Upper lobe of left lung (tissue), 6 donors: Measurements from ENCODE around the gene STUB1. TPM values are rescaled to one million over a fixed set of nuclear protein-coding genes. Genes with fewer than 3 reads are reported as not detected.

Experiments used
- ATAC-seq, 2 donors: fragments of 200-7000 bp; cut with Tn5 transposase; one replicate each; pipeline ENCODE4 v1.9.1; 2022; ENCODE audit warnings: mild to moderate bottlenecking in 2 of 2, moderate library complexity in 2 of 2; ENCODE audit not compliant: low FRiP score in 2 of 2
- DNase-seq, 2 donors: peaks; one replicate each; pipeline ENCODE4 v3.0.0-alpha.2; 2019 to 2020
- H3K27ac ChIP-seq, 4 donors: fragments of 200-600 bp; sonication (generic); one replicate each; pipeline ENCODE4 v1.5.1; 2016 to 2019
- H3K27me3 ChIP-seq, 4 donors: fragments of 200-600 bp; sonication (generic); one replicate each; pipeline ENCODE4 v1.5.1; 2017 to 2019
- H3K36me3 ChIP-seq, 4 donors: fragments of 200-600 bp; sonication (generic); one replicate each; pipeline ENCODE4 v1.5.1; 2016 to 2019
- H3K4me1 ChIP-seq, 4 donors: fragments of 200-600 bp; sonication (generic); one replicate each; pipeline ENCODE4 v1.5.1; 2018 to 2019
- H3K4me3 ChIP-seq, 4 donors: fragments of 200-600 bp; sonication (generic); one replicate each; pipeline ENCODE4 v1.5.1; 2017 to 2019; ENCODE audit warnings: mild to moderate bottlenecking in 2 of 4, moderate library complexity in 1 of 4
- H3K9me3 ChIP-seq, 4 donors: fragments of 200-600 bp; sonication (generic); one replicate each; pipeline ENCODE4 v1.5.1; 2018 to 2019
- EP300 ChIP-seq, 4 donors: sonication (generic); formaldehyde crosslinking; IDR thresholded peaks; one replicate each; pipeline ENCODE4 v1.5.1; 2017; ENCODE audit warnings: antibody characterized with exemption in 4 of 4, control low read depth in 2 of 4
- POLR2A ChIP-seq, 4 donors: fragments of 450-650 bp; IDR thresholded peaks; one replicate each; pipeline ENCODE4 v1.5.1; 2016 to 2017; ENCODE audit warnings: antibody characterized with exemption in 4 of 4, mild to moderate bottlenecking in 2 of 4
- POLR2AphosphoS5 ChIP-seq, 2 donors: sonication (generic); formaldehyde crosslinking; IDR thresholded peaks; one replicate each; pipeline ENCODE4 v1.5.1; 2017; ENCODE audit warnings: antibody characterized with exemption in 2 of 2
- WGBS, 2 donors: methylation state at CpG; one replicate each; pipeline ENCODE4 v1.1.5; 2017 to 2018; 5-methylcytosine and 5-hydroxymethylcytosine counted together
- total RNA-seq, 6 donors: library from RNA; depleted of rRNA in 4 of 6; stranded (reverse); fragments of >200 nt in 4 of 6; gene quantifications; one replicate each; pipeline versions ENCODE4 v1.1.0 to v1.2.1, GENCODE V29; 2016 to 2021
- TF ChIP-seq, protein P1 (sequence below), 6 experiments: fragments of 450-650 bp in 4 of 6; fragments of 200-600 bp in 2 of 6; sonication (generic) in 2 of 6; IDR thresholded peaks; one replicate each; pipeline ENCODE4 v1.5.1; 2016 to 2019; ENCODE audit warnings: antibody characterized with exemption in 6 of 6
- donor health status: DM: no; HTN: no; CAD: no; lungs with moderate emphysema.
- donor health status: DM: no; HTN: yes; CAD: no; lungs with severe emphysema.

The STUB1 gene
- total RNA-seq, 6 donors from 2014 or later = 101 to 186 (median 118) TPM

GRCh38 chr16:704552-705380 lies 24.6 kb downstream of the STUB1 start:
- DNase-seq (peak in 1 of 2 donors; percentile 73), ATAC-seq (no peak)
- TF ChIP-seq POLR2A (IDR thresholded peaks at IDR 0.05) (no peak), POLR2AphosphoS5 (IDR thresholded peaks at IDR 0.05) (no peak), EP300 (IDR thresholded peaks at IDR 0.05) (no peak)
- TF ChIP-seq, protein P1, sequence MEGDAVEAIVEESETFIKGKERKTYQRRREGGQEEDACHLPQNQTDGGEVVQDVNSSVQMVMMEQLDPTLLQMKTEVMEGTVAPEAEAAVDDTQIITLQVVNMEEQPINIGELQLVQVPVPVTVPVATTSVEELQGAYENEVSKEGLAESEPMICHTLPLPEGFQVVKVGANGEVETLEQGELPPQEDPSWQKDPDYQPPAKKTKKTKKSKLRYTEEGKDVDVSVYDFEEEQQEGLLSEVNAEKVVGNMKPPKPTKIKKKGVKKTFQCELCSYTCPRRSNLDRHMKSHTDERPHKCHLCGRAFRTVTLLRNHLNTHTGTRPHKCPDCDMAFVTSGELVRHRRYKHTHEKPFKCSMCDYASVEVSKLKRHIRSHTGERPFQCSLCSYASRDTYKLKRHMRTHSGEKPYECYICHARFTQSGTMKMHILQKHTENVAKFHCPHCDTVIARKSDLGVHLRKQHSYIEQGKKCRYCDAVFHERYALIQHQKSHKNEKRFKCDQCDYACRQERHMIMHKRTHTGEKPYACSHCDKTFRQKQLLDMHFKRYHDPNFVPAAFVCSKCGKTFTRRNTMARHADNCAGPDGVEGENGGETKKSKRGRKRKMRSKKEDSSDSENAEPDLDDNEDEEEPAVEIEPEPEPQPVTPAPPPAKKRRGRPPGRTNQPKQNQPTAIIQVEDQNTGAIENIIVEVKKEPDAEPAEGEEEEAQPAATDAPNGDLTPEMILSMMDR (IDR thresholded peaks at IDR 0.05) = no peak
- WGBS, 2 donors = 22% methylated on average over 23 of the region's 50 CpGs; no CpG with 5 or more reads in 1 of the 2 donors
- Histone ChIP-seq H3K9me3 (no peaks in the 10 kb centered on the region), H3K4me1 (peaks cover 5 to 30% (median 8%) of the 10 kb centered on the region in 4 donors), H3K27ac (no peak overlapping the region), H3K27me3 (peaks cover 6 to 89% (median 49%) of the 10 kb centered on the region in 4 donors), H3K36me3 (no peaks in the 10 kb centered on the region), H3K4me3 (peak overlapping the region in 1 of 4 donors; percentile 15)

- H3K4me1 ChIP-seq = peaks cover 5 to 27% (median 8%) of the 10 kb centered on the region in 4 donors
- 0% methylated on average over 10 of the region's 115 CpGs; no CpG with 5 or more reads in 1 of the 2 donors for WGBS, 2 donors
- ATAC-seq (no peak), DNase-seq (peak in 1 of 2 donors; percentile 83)
- no peaks in the 10 kb centered on the region for H3K36me3 ChIP-seq
- H3K9me3 ChIP-seq = no peaks in the 10 kb centered on the region
- peaks cover 6 to 89% (median 46%) of the 10 kb centered on the region in 4 donors for H3K27me3 ChIP-seq
- H3K4me3 ChIP-seq = peak within 1 kb of the TSS in 2 of 4 donors; percentile 15 to 23
- H3K27ac ChIP-seq = no peak within 1 kb of the TSS
- TF ChIP-seq EP300 (IDR thresholded peaks at IDR 0.05) (no peak), POLR2AphosphoS5 (IDR thresholded peaks at IDR 0.05) (no peak), POLR2A (IDR thresholded peaks at IDR 0.05) (no peak)
- TF ChIP-seq, protein P1 (IDR thresholded peaks at IDR 0.05) = no peak
Measured at GRCh38 chr16:705431-706188, 25.4 kb downstream of the STUB1 start, which contains the start of gene FBXL16. TSS of gene FBXL16 (minus strand) at chr16:705801. CDS start at chr16:697405, 8,396 bp downstream.

- peaks cover 5 to 21% (median 6%) of the 10 kb centered on the region in 4 donors for H3K4me1 ChIP-seq
- H3K36me3 ChIP-seq = no peaks in the 10 kb centered on the region
- DNase-seq = peak in 1 of 2 donors; percentile 66
- no peak for ATAC-seq
- WGBS, 2 donors = 1 to 8% methylated on average over 13 to 33 of the region's 49 CpGs
- H3K27ac ChIP-seq = no peak overlapping the region
- H3K4me3 ChIP-seq = peak overlapping the region in 1 of 4 donors; percentile 15
- H3K27me3 ChIP-seq = peaks cover 6 to 86% (median 43%) of the 10 kb centered on the region in 4 donors
- TF ChIP-seq EP300 (IDR thresholded peaks at IDR 0.05) (no peak), POLR2A (IDR thresholded peaks at IDR 0.05) (no peak), POLR2AphosphoS5 (IDR thresholded peaks at IDR 0.05) (no peak)
- TF ChIP-seq, protein P1 (IDR thresholded peaks at IDR 0.05) = no peak
- no peaks in the 10 kb centered on the region for H3K9me3 ChIP-seq
Measured at GRCh38 chr16:706189-707061, 26.2 kb downstream of the STUB1 start.

GRCh38 chr16:707062-707538 lies 26.9 kb downstream of the STUB1 start:
- no peak overlapping the region for H3K4me3 ChIP-seq
- ATAC-seq (no peak), DNase-seq (peak in 1 of 2 donors; percentile 67)
- no peak overlapping the region for H3K27ac ChIP-seq
- TF ChIP-seq, protein P1 (IDR thresholded peaks at IDR 0.05) = no peak
- no peak for TF ChIP-seq POLR2AphosphoS5 (IDR thresholded peaks at IDR 0.05)
- no peak for TF ChIP-seq POLR2A (IDR thresholded peaks at IDR 0.05)
- TF ChIP-seq EP300 (IDR thresholded peaks at IDR 0.05) = no peak
- no peaks in the 10 kb centered on the region for H3K9me3 ChIP-seq
- WGBS, 2 donors = 54% methylated on average over 14 of the region's 14 CpGs; no CpG with 5 or more reads in 1 of the 2 donors
- H3K27me3 ChIP-seq = peaks cover 5 to 80% (median 42%) of the 10 kb centered on the region in 4 donors
- peaks cover 7 to 27% (median 10%) of the 10 kb centered on the region in 4 donors for H3K4me1 ChIP-seq
- H3K36me3 ChIP-seq = no peaks in the 10 kb centered on the region
